ENCODE measurements around the gene KRT79.

GRCh38 chr12:52823761-52824450 is 10.2 kb downstream of the KRT79 start:
- TF ChIP-seq POLR2AphosphoS5 (IDR thresholded peaks at IDR 0.05; ENCODE audit: low read depth, low read length) (no peak), TAF1 (IDR thresholded peaks at IDR 0.05; ENCODE audit: borderline replicate concordance, insufficient read depth, low read length) (no peak), REST (IDR thresholded peaks at IDR 0.05; ENCODE audit: insufficient read depth in 1 of 2, low read depth in 2 of 2, low read length in 2 of 2) (no peak)

All from PFSK-1 (cell line).